Iris pigment epithelial cell (primary cell): Measurements from ENCODE around the gene ARHGEF26.
"Not testable (repeated sequence)": the region's sequence is repeated elsewhere in the genome, so short reads cannot be mapped to it uniquely, and the experiment has no call there.

ENCODE experiments used
- DNase-seq: peaks from one replicate; pipeline ENCODE4 v3.0.0-alpha.2; 2011; ENCODE audit warnings: low read depth

Gene ARHGEF26

GRCh38 chr3:154120961-154121700, at the start of gene ARHGEF26:
ARHGEF26 (plus strand) TSS chr3:154121390; CDS start chr3:154121993, 603 bp downstream.
- DNase-seq = peak; percentile 78

GRCh38 chr3:154074966-154075365, 46.2 kb upstream of the ARHGEF26 start:
- DNase-seq = no peak

- DNase-seq = no peak
These were observed 42.5 kb upstream of the ARHGEF26 start for GRCh38 chr3:154078672-154079071.

GRCh38 chr3:154081305-154081704, 39.9 kb upstream of the ARHGEF26 start:
- DNase-seq = no peak

- no peak for DNase-seq
These were observed 36.1 kb upstream of the ARHGEF26 start for GRCh38 chr3:154085071-154085470.

GRCh38 chr3:154085799-154086198, 35.4 kb upstream of the ARHGEF26 start:
- DNase-seq = no peak

GRCh38 chr3:154086286-154086685, 34.9 kb upstream of the ARHGEF26 start:
- no peak for DNase-seq

- DNase-seq = not testable (repeated sequence)
These were observed 33.3 kb upstream of the ARHGEF26 start for GRCh38 chr3:154087756-154088480.

- DNase-seq = peak; percentile 7
These were observed 31.5 kb upstream of the ARHGEF26 start for GRCh38 chr3:154089421-154090420.

- DNase-seq = no peak
These were observed 27.1 kb upstream of the ARHGEF26 start for GRCh38 chr3:154094051-154094450.

GRCh38 chr3:154095832-154096421, 25.3 kb upstream of the ARHGEF26 start:
- DNase-seq = peak; percentile 54

- no peak for DNase-seq
These were observed 22.8 kb upstream of the ARHGEF26 start for GRCh38 chr3:154098376-154098775.

- DNase-seq = no peak
These were observed 20.6 kb upstream of the ARHGEF26 start for GRCh38 chr3:154100556-154100955.

GRCh38 chr3:154101250-154101649, 19.9 kb upstream of the ARHGEF26 start:
- DNase-seq = no peak

- no peak for DNase-seq
These were observed 19.0 kb upstream of the ARHGEF26 start for GRCh38 chr3:154102225-154102624.

- DNase-seq = no peak
These were observed 15.8 kb upstream of the ARHGEF26 start for GRCh38 chr3:154105218-154105975.

GRCh38 chr3:154111365-154111935, 9.7 kb upstream of the ARHGEF26 start:
- DNase-seq = no peak

GRCh38 chr3:154112146-154112852, 8.9 kb upstream of the ARHGEF26 start:
- no peak for DNase-seq

GRCh38 chr3:154113609-154114008, 7.6 kb upstream of the ARHGEF26 start:
- DNase-seq = no peak

GRCh38 chr3:154115332-154115731, 5.9 kb upstream of the ARHGEF26 start:
- DNase-seq = no peak
